Stomach (tissue), 9 donors: Measurements from ENCODE around the gene TMPRSS4. TPM values are rescaled to one million over a fixed set of nuclear protein-coding genes. Genes with fewer than 3 reads are reported as not detected.

Experiments
- DNase-seq, 2 donors: peaks; one replicate each; pipeline versions ENCODE4 v3.0.0 to v3.0.0-alpha.2; 2013 to 2019
- H3K27ac ChIP-seq, 5 donors: fragments of 200-600 bp in 4 of 5; sonication (generic) in 4 of 5; one replicate each; pipeline ENCODE4 v1.5.1; 2013 to 2019; ENCODE audit warnings: mild to moderate bottlenecking in 1 of 5, moderate library complexity in 1 of 5
- H3K27me3 ChIP-seq, 3 donors: fragments of 200-600 bp; sonication (generic); one replicate each; pipeline ENCODE4 v1.5.1; 2017 to 2019; ENCODE audit warnings: mixed run types in 1 of 3
- H3K36me3 ChIP-seq, 4 donors: fragments of 200-600 bp; sonication (generic); 1 replicate in 3 of 4; 2 replicates in 1 of 4; pipeline ENCODE4 v1.5.1; 2016 to 2019
- H3K4me1 ChIP-seq, 4 donors: fragments of 200-600 bp; sonication (generic); one replicate each; pipeline ENCODE4 v1.5.1; 2016 to 2019
- H3K4me3 ChIP-seq, 4 donors: fragments of 200-600 bp; sonication (generic) in 3 of 4; one replicate each; pipeline ENCODE4 v1.5.1; 2016 to 2019; ENCODE audit warnings: mild to moderate bottlenecking in 1 of 4
- H3K9me3 ChIP-seq, 4 donors: fragments of 200-600 bp; sonication (generic); one replicate each; pipeline ENCODE4 v1.5.1; 2016 to 2019
- CTCF ChIP-seq, 7 experiments: fragments of 450-650 bp in 4 of 7; fragments of 200-600 bp in 3 of 7; sonication (generic) in 3 of 7; IDR thresholded peaks; one replicate each; pipeline ENCODE4 v1.5.1; 2016 to 2019; ENCODE audit warnings: antibody characterized with exemption in 7 of 7, control low read depth in 2 of 7, mild to moderate bottlenecking in 1 of 7
- EP300 ChIP-seq: sonication (generic); formaldehyde crosslinking; IDR thresholded peaks from one replicate; pipeline ENCODE4 v1.6.1; 2017; ENCODE audit warnings: antibody characterized with exemption
- POLR2A ChIP-seq, 4 donors: fragments of 450-650 bp; IDR thresholded peaks; one replicate each; pipeline ENCODE4 v1.6.1; 2016; ENCODE audit warnings: antibody characterized with exemption in 4 of 4, control low read depth in 2 of 4, mild to moderate bottlenecking in 1 of 4, moderate library complexity in 1 of 4
- POLR2AphosphoS5 ChIP-seq, 3 donors: sonication (generic); formaldehyde crosslinking; IDR thresholded peaks; one replicate each; pipeline ENCODE4 v1.6.1; 2016; ENCODE audit warnings: antibody characterized with exemption in 3 of 3
- WGBS, 5 donors: extraction: QIAGEN DNeasy Blood & Tissue Kit in 3 of 5; methylation state at CpG; one replicate each; pipeline versions ENCODE4 v1.1.5 to v1.1.7; 2013 to 2018; 5-methylcytosine and 5-hydroxymethylcytosine counted together
- intact Hi-C: fragments of 100-400 bp; cut with DNase I; formaldehyde crosslinking; loops from one replicate; pipeline ENCODE4 v1.15.1; 2023; ENCODE audit warnings: low total_unique reads
- polyA plus RNA-seq, 3 donors: library from polyadenylated mRNA; stranded (reverse); fragments of 200-250 nt; gene quantifications; one replicate each; pipeline ENCODE4 v1.2.3, GENCODE V29; 2013
- total RNA-seq, 5 donors: library from RNA; depleted of rRNA; stranded (reverse); fragments of >200 nt; gene quantifications; one replicate each; pipeline versions ENCODE4 v1.1.0 to v1.2.3, GENCODE V29; 2014 to 2016
- donor health status: healthy with polysubstance abuse.
- donor health status: Bipolar disorder and iron deficiency.
- donor health status: healthy.

Gene TMPRSS4
- total and polyA plus RNA-seq, 8 donors, result 4.7 to 498 (median 18.1) TPM

- no peaks in the 10 kb centered on the region for H3K36me3 ChIP-seq
- peaks cover 0 to 6% (median 0%) of the 10 kb centered on the region in 3 donors for H3K27me3 ChIP-seq
- WGBS, 5 donors, result 55 to 70% (median 68%) methylated on average over 11 of the region's 11 CpGs
- peak in 1 of 2 donors; percentile 42 for DNase-seq
- H3K4me1 ChIP-seq, result no peaks in the 10 kb centered on the region
- no peak overlapping the region for H3K27ac ChIP-seq
- intact Hi-C loops, result no loop called here
- H3K9me3 ChIP-seq, result no peaks in the 10 kb centered on the region
- no peak for TF ChIP-seq POLR2AphosphoS5 (IDR thresholded peaks at IDR 0.05)
- TF ChIP-seq CTCF (IDR thresholded peaks at IDR 0.05), result no peak
- no peak for TF ChIP-seq POLR2A (IDR thresholded peaks at IDR 0.05)
- no peak for TF ChIP-seq EP300
- no peak overlapping the region for H3K4me3 ChIP-seq
Observed at GRCh38 chr11:118128721-118129470, 52.0 kb downstream of the TMPRSS4 start.

GRCh38 chr11:118129471-118130172 lies 52.7 kb downstream of the TMPRSS4 start:
- DNase-seq, result peak in 1 of 2 donors; percentile 49
- Histone ChIP-seq H3K9me3 (no peaks in the 10 kb centered on the region), H3K27me3 (peaks cover 0 to 6% (median 0%) of the 10 kb centered on the region in 3 donors), H3K4me1 (no peaks in the 10 kb centered on the region), H3K4me3 (no peak overlapping the region), H3K27ac (no peak overlapping the region), H3K36me3 (no peaks in the 10 kb centered on the region)
- TF ChIP-seq EP300 (no peak), POLR2A (IDR thresholded peaks at IDR 0.05) (no peak), CTCF (IDR thresholded peaks at IDR 0.05) (no peak), POLR2AphosphoS5 (IDR thresholded peaks at IDR 0.05) (no peak)
- 56 to 66% (median 65%) methylated on average over 5 to 6 of the region's 6 CpGs for WGBS, 5 donors
- intact Hi-C loops, result no loop called here

- 58 to 72% (median 65%) methylated on average over 15 of the region's 15 CpGs for WGBS, 5 donors
Observed at GRCh38 chr11:118132385-118133151, 55.7 kb downstream of the TMPRSS4 start.

More at GRCh38 chr11:118132385-118133151, 55.7 kb downstream of the TMPRSS4 start:
- Histone ChIP-seq H3K27ac (no peak overlapping the region), H3K36me3 (no peaks in the 10 kb centered on the region), H3K4me1 (no peaks in the 10 kb centered on the region), H3K9me3 (no peaks in the 10 kb centered on the region), H3K27me3 (peaks cover 0 to 28% (median 3%) of the 10 kb centered on the region in 3 donors), H3K4me3 (no peak overlapping the region)
- TF ChIP-seq EP300, result no peak
- TF ChIP-seq CTCF (IDR thresholded peaks at IDR 0.05), result no peak
- no peak for TF ChIP-seq POLR2AphosphoS5 (IDR thresholded peaks at IDR 0.05)
- no peak for TF ChIP-seq POLR2A (IDR thresholded peaks at IDR 0.05)
- intact Hi-C loops, result no loop called here
- DNase-seq, result peak in 1 of 2 donors; percentile 46
